Neural crest cell (in vitro differentiated cells): ENCODE results near the gene CLCNKA. TPM values are rescaled to one million over a fixed set of nuclear protein-coding genes. Genes with fewer than 3 reads are reported as not detected.
"Not testable (repeated sequence)": the region's sequence is repeated elsewhere in the genome, so short reads cannot be mapped to it uniquely, and the experiment has no call there.

ENCODE experiments used
- DNase-seq: peaks from one replicate; pipeline ENCODE4 v3.0.0; 2021; ENCODE audit warnings: low read depth, mixed read lengths, low spot score
- H3K27ac Mint-ChIP-seq: one replicate; pipeline ENCODE4 v1.8.0; 2021; ENCODE audit warnings: mild to moderate bottlenecking, mixed read lengths; ENCODE audit not compliant: unreplicated experiment
- H3K27me3 Mint-ChIP-seq: 2 replicates; pipeline ENCODE4 v1.8.0; 2021; ENCODE audit warnings: low read depth, mild to moderate bottlenecking, mixed read lengths
- H3K36me3 Mint-ChIP-seq: 2 replicates; pipeline ENCODE4 v1.8.0; 2021; ENCODE audit warnings: low read depth, mild to moderate bottlenecking, mixed read lengths
- H3K4me1 Mint-ChIP-seq: 2 replicates; pipeline ENCODE4 v1.8.0; 2021; ENCODE audit warnings: mixed read lengths
- H3K4me3 Mint-ChIP-seq: one replicate; pipeline ENCODE4 v1.8.0; 2021; ENCODE audit warnings: mild to moderate bottlenecking, mixed read lengths
- H3K9me3 Mint-ChIP-seq: 2 replicates; pipeline ENCODE4 v1.8.0; 2021; ENCODE audit warnings: mixed read lengths
- total RNA-seq: library from RNA; stranded (reverse); gene quantifications from 2 replicates; pipeline ENCODE4 v1.2.1, GENCODE V29; 2021
- TF ChIP-seq, protein P1 (sequence below): fragments of 200-600 bp; sonication (generic); conservative IDR thresholded peaks from 2 replicates; pipeline ENCODE4 v1.5.0; 2021; ENCODE audit warnings: antibody characterized with exemption, mild to moderate bottlenecking

Gene CLCNKA
- total RNA-seq, 1 donor from 2014 or later: not detected

DNA sequence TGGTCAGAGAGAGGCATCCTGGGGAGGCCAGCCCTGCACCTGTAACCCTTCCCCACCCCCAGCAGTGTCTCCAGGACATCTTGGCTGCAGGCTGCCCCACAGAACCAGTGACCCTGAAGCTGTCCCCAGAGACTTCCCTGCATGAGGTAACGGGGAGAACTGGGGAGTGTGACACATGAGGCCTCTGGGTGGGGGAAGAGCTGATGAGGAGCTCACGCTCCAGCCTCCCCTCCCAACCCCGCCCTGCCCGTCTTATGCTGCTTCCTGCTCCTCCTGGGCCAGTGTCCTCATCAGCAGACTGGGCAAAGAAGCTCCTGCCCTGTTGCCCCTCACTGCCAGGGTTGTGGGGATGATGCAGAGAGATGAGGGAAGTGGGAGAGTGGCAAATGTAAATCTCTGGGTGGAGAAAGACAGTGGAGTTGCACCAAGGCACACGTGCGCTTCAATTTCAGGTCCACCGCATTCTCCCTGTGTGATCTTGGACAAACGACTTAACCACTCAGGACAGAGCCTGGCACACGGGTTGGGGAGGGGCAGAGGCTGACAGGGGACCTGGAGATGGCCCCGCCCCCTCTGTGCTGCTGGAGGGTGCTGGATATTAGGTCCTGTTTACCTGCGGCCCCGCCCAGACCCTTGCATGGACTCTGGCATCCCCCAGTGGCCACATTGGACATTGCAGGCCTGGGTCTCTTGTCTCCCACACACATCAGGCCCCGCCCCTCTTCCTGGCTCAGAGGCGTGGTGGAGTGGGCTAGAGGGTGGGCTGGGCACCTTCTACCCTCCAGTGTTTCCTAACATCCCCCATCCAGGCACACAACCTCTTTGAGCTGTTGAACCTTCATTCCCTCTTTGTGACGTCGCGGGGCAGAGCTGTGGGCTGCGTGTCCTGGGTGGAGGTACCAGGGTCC, 34.0 kb downstream of the CLCNKA start:
- Mint-ChIP-seq H3K4me3 (no peak overlapping the region), H3K36me3 (no peaks in the 10 kb centered on the region), H3K4me1 (peaks cover 6% of the 10 kb centered on the region), H3K27ac (no peak overlapping the region), H3K27me3 (peaks cover 5% of the 10 kb centered on the region), H3K9me3 (no peaks in the 10 kb centered on the region)
- TF ChIP-seq, protein P1, sequence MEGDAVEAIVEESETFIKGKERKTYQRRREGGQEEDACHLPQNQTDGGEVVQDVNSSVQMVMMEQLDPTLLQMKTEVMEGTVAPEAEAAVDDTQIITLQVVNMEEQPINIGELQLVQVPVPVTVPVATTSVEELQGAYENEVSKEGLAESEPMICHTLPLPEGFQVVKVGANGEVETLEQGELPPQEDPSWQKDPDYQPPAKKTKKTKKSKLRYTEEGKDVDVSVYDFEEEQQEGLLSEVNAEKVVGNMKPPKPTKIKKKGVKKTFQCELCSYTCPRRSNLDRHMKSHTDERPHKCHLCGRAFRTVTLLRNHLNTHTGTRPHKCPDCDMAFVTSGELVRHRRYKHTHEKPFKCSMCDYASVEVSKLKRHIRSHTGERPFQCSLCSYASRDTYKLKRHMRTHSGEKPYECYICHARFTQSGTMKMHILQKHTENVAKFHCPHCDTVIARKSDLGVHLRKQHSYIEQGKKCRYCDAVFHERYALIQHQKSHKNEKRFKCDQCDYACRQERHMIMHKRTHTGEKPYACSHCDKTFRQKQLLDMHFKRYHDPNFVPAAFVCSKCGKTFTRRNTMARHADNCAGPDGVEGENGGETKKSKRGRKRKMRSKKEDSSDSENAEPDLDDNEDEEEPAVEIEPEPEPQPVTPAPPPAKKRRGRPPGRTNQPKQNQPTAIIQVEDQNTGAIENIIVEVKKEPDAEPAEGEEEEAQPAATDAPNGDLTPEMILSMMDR: peak; percentile 88
- DNase-seq: peak; percentile 95

DNA sequence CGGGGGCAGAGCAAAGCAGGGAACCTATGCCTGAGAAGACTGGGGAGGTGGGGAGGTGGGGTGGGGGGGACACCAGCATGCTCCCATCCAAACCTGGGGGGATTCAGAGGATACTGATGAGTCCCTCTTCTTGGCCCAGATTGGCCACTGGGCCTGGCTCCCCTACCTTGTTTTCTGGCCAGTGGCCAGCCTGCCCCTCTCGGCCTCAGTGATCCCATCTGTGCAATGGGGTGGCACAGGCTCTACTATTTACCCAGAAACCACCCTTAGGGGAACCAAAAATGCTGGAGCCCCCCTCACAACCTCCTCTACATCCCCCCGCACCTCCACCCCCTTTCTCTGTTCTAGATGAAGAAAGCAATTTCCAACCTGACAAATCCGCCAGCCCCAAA, 34.7 kb downstream of the CLCNKA start:
- H3K4me3 Mint-ChIP-seq, H3K36me3 Mint-ChIP-seq, H3K9me3 Mint-ChIP-seq, H3K27ac Mint-ChIP-seq, H3K27me3 Mint-ChIP-seq, DNase-seq, H3K4me1 Mint-ChIP-seq: not testable (repeated sequence)

DNA sequence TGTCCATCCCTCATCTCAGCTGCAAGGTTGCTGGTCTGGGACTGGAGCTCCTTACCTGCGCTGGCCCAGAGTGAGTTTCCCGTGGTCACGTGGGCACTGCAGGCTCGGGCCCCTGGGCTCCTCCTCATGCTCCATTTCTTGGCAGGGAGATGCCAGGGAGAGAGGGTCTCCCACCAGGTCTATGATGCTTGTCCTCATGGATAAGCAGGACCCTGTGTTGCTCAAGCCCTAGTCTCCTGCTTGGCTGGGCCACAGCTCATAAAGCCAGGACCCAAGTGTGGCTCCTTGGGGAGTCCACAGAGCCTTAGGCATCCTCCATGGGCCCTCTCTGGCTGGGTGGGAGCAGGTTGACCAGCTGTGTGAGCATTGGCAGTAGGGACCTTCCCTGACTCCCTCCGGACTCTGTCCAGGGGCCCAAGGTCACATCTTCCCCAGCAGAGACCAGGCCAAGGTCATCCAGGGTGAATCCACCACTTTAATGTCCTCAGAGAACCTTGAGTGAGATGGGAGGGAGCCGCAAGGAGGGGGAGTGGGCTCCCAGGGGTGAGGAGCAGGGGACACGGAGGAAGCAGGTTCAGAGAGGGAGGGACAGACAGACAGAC, 35.6 kb downstream of the CLCNKA start:
- not testable (repeated sequence) for H3K4me3 Mint-ChIP-seq, H3K36me3 Mint-ChIP-seq, H3K27ac Mint-ChIP-seq, DNase-seq, H3K9me3 Mint-ChIP-seq, H3K27me3 Mint-ChIP-seq, H3K4me1 Mint-ChIP-seq

DNA sequence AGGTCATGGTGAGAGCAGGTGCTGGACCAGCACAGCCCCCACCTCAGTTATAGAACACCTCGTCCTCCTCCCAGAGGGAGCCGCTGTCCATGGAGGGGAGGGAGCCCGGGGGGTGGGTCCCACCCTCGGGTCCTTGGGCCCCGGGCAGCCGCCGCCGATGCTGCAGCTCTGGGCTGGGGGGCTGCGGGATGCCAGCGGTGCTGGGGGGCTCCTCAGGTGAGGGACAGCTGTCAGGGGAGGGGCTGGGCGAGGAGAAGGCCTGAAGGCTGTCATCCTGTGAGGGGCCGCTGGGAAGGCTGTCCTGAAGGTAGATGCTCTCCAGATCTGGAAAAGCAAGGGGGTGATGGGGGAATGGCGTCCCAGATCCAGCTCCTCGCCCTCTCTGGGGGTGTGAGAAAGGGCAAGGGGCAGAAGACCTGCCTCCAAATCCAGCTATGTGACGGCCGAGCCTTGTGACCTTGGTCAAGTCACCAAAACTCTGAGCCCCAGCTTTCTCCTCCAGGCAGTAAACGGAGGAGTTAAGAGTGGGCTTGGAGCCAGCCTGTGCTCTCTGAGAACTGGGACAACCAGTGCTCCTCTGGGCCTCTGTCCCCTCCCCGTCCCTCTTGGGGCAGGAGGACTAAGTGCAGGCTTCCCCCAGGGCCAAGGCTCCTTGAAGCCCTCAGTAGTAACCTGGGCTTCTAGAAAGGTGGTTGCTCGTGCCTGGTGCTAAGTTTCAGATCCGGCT, 36.7 kb downstream of the CLCNKA start:
- not testable (repeated sequence) for H3K4me3 Mint-ChIP-seq, H3K27ac Mint-ChIP-seq, DNase-seq, H3K9me3 Mint-ChIP-seq, H3K36me3 Mint-ChIP-seq, H3K4me1 Mint-ChIP-seq, H3K27me3 Mint-ChIP-seq

DNA sequence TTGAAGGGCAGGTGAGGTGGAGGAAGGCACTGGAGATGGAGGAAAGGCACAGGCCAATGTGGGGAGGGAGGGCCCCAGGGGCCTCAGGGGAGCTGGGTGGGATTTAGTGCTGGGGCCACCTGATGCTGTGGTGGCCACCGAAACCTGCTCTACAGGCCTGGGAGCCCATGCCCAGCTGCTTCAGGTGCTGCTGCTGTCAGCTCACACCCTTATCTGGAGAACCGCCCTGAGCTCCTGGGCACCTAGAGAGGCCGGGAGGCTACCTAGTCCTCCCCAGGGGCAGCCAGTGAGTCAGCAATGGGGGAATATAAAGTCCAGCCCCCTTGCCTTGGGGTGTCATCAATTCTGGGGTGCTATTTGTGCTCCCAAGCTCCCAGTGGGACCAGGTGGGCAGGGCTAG, 39.4 kb downstream of the CLCNKA start:
- no peak overlapping the region for H3K4me3 Mint-ChIP-seq
- no peak for DNase-seq
- H3K4me1 Mint-ChIP-seq: peaks cover 19% of the 10 kb centered on the region
- no peak overlapping the region for H3K27ac Mint-ChIP-seq
- H3K27me3 Mint-ChIP-seq: peaks cover 7% of the 10 kb centered on the region
- TF ChIP-seq, protein P1: no peak
- H3K9me3 Mint-ChIP-seq: no peaks in the 10 kb centered on the region
- no peaks in the 10 kb centered on the region for H3K36me3 Mint-ChIP-seq

DNA sequence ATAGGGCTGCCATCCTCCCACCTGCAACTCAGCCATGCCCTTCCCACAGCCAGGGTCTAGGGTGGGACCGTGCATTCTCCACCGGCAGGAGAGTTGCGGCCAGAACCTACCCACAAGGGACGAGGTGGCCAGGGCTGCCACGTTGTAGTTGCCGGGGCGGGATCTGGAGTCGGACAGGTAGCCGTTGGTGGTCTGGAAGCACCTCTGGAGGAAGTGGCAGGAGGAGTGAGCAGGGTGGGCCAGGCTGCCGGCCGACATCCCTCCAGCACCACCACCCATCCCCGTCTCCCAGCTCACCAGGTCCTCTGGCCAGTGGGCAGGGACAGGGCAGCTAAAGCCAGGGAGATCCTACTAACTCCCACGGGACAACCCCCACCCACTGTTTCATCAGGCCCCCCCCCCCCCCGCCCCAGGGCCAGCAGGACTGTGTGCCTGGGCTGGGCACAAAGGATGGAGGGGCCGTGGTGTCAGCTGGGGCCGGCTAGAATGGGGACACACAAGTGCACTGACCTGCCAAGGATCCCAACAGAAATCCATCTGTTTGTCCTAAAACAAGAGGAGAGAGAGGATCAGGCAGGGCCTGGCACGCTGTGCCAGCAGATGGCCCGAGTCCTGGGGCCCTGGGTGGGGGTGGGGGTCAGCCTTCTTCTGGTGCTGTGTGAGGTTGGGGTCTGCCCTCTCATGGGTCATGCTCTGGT, 40.3 kb downstream of the CLCNKA start:
- DNase-seq, H3K9me3 Mint-ChIP-seq, H3K27ac Mint-ChIP-seq, H3K4me3 Mint-ChIP-seq, H3K27me3 Mint-ChIP-seq, H3K36me3 Mint-ChIP-seq: not testable (repeated sequence)
- peaks cover 18% of the 10 kb centered on the region for H3K4me1 Mint-ChIP-seq

DNA sequence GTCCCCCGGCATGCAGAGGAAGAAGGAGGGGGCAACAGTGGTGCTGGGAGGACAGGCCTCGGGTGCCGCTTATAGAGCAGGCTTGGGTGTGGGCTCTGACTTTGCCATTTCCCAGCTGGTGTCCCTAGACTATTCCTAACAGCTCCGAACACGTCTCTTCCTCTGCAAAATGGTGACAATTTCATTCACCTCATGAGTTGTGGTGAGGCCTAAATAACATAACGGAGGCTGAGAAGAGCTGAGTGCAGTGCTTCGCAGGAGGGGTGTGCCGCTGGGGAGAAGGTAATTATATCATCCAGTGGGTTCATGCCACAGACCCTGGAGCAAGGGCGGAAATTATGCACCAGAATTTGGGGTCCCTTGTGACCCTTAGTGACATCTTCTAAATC, 40.8 kb downstream of the CLCNKA start:
- DNase-seq, H3K4me3 Mint-ChIP-seq, H3K27ac Mint-ChIP-seq, H3K27me3 Mint-ChIP-seq, H3K9me3 Mint-ChIP-seq, H3K36me3 Mint-ChIP-seq: not testable (repeated sequence)
- H3K4me1 Mint-ChIP-seq: peaks cover 23% of the 10 kb centered on the region
